MM.1S (cell line): ENCODE measurements around the gene GRN.

ENCODE experiments used
- EZH2 ChIP-seq: fragments of 300-600 bp; sonication (generic); optimal IDR thresholded peaks from 2 replicates; pipeline ENCODE3; 2017; ENCODE audit warnings: low read depth, mild to moderate bottlenecking, antibody characterized with exemption, low read length, mixed read lengths
- EZH2phosphoT487 ChIP-seq: fragments of 300-600 bp; sonication (generic); IDR thresholded peaks from 2 replicates; pipeline ENCODE4 v1.6.1; 2018; ENCODE audit warnings: antibody characterized with exemption, low read length

- no peak for TF ChIP-seq EZH2phosphoT487
- TF ChIP-seq EZH2: no peak
Measured at GRCh38 chr17:44381810-44382305, 36.8 kb downstream of the GRN start.
